OCI-LY7 (cell line): ENCODE measurements around the gene ITSN2.

Experiments
- EZH2phosphoT487 ChIP-seq: fragments of 200-600 bp; sonication (generic); IDR thresholded peaks from 2 replicates; pipeline ENCODE4 v1.6.1; 2018; ENCODE audit warnings: low read depth, borderline replicate concordance, mild to moderate bottlenecking, mixed run types, antibody characterized with exemption, low read length, moderate library complexity, mixed read lengths
- TF ChIP-seq, protein P1 (sequence below): fragments of 200-600 bp; sonication (generic); conservative IDR thresholded peaks from 2 replicates; pipeline ENCODE4 v1.5.1; 2014; ENCODE audit warnings: mild to moderate bottlenecking, antibody characterized with exemption, low read length, moderate library complexity, mixed read lengths

DNA sequence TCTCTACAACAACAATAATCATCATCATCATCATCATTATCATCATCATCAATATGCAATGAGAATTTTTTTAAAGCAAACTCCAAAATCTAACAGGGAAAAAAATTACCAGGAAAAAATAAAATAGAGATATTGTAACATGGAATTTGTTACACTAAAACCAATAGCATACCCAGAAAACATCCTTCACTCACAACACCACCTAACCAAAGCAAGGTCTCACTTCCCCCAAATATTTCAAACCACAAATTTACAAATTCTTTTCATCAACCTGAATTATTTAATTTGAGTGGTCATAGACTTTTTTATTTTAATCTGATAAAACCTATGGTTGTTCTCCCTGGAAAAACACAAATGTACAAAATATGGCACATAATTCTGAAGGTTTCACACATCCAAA is 11.2 kb downstream of the ITSN2 start:
- TF ChIP-seq, protein P1, sequence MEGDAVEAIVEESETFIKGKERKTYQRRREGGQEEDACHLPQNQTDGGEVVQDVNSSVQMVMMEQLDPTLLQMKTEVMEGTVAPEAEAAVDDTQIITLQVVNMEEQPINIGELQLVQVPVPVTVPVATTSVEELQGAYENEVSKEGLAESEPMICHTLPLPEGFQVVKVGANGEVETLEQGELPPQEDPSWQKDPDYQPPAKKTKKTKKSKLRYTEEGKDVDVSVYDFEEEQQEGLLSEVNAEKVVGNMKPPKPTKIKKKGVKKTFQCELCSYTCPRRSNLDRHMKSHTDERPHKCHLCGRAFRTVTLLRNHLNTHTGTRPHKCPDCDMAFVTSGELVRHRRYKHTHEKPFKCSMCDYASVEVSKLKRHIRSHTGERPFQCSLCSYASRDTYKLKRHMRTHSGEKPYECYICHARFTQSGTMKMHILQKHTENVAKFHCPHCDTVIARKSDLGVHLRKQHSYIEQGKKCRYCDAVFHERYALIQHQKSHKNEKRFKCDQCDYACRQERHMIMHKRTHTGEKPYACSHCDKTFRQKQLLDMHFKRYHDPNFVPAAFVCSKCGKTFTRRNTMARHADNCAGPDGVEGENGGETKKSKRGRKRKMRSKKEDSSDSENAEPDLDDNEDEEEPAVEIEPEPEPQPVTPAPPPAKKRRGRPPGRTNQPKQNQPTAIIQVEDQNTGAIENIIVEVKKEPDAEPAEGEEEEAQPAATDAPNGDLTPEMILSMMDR: no peak
- TF ChIP-seq EZH2phosphoT487: no peak
